H1 (cell line): ENCODE measurements around the gene OS9. TPM values are rescaled to one million over a fixed set of nuclear protein-coding genes. Genes with fewer than 3 reads are reported as not detected.

Source experiments
- BCL11A ChIP-seq, 2 experiments: IDR thresholded peaks; one replicate each; pipeline ENCODE4 v1.6.1; 2011; ENCODE audit warnings: low read depth in 2 of 2, low read length in 2 of 2, mild to moderate bottlenecking in 2 of 2
- BRCA1 ChIP-seq: IDR thresholded peaks from 2 replicates; pipeline ENCODE4 v1.6.1; 2012; ENCODE audit warnings: low read depth, low read length, improper control_type of control experiment
- CBX8 ChIP-seq: fragments of 300-800, 300-1000 bp; sonication (generic); IDR thresholded peaks from 2 replicates; pipeline ENCODE4 v1.7.1; 2016; ENCODE audit warnings: low read depth, low read length, borderline replicate concordance
- GTF2F1 ChIP-seq: IDR thresholded peaks from 2 replicates; pipeline ENCODE4 v1.6.1; 2012; ENCODE audit warnings: low read depth, low read length, improper control_type of control experiment, borderline replicate concordance
- MAFK ChIP-seq: IDR thresholded peaks from 2 replicates; pipeline ENCODE4 v1.6.1; 2012; ENCODE audit warnings: low read depth, mild to moderate bottlenecking, improper control_type of control experiment, low read length
- PHF8 ChIP-seq: fragments of 200-600 bp; sonication (generic); conservative IDR thresholded peaks from 2 replicates; pipeline ENCODE4 v1.7.1; 2012; ENCODE audit warnings: low read depth, mild to moderate bottlenecking, inconsistent platforms, low read length, moderate library complexity
- POU5F1 ChIP-seq: IDR thresholded peaks from 2 replicates; pipeline ENCODE4 v1.6.1; 2011; ENCODE audit warnings: low read depth, mild to moderate bottlenecking, low read length, moderate library complexity
- RAD21 ChIP-seq, 2 experiments: IDR thresholded peaks in 1 of 2; conservative IDR thresholded peaks in 1 of 2; 2 replicates each; pipeline ENCODE4 v1.6.1; 2011; ENCODE audit warnings: low read depth in 2 of 2, low read length in 2 of 2, improper control_type of control experiment in 1 of 2, inconsistent platforms in 1 of 2, mild to moderate bottlenecking in 1 of 2, moderate library complexity in 1 of 2
- RBBP5 ChIP-seq: IDR thresholded peaks from 2 replicates; pipeline ENCODE4 v1.7.1; 2012; ENCODE audit warnings: low read depth, mild to moderate bottlenecking, inconsistent platforms, low read length, moderate library complexity, borderline replicate concordance
- SIRT6 ChIP-seq: IDR thresholded peaks from one replicate; pipeline ENCODE4 v1.7.1; 2012; ENCODE audit warnings: low read length, inconsistent platforms
- ZNF274 ChIP-seq: IDR thresholded peaks from 2 replicates; pipeline ENCODE4 v1.7.0; 2012; ENCODE audit warnings: low read length, borderline replicate concordance; ENCODE audit errors: extremely low read depth
- polyA plus RNA-seq, 7 experiments: library from polyadenylated mRNA; depleted of rRNA in 3 of 7; stranded (reverse) in 5 of 7; unstranded in 2 of 7; fragments of >200 nt in 5 of 7; fragments of 200-250 nt in 2 of 7; gene quantifications; 1 replicate in 5 of 7; 2 replicates in 1 of 7; 4 replicates in 1 of 7; pipeline versions ENCODE4 v1.2.1 to v1.2.3, GENCODE V29; 2011 to 2013; ENCODE audit warnings: missing spikeins in 2 of 7, mixed read lengths in 2 of 7
- total RNA-seq: library from RNA; stranded (reverse); fragmentation: NEBNext Ultra II Directional; extraction: Animal tissue kit (Norgen Biotek cat#: 25700); gene quantifications from 2 replicates; pipeline ENCODE4 v1.2.1, GENCODE V29; 2021

Gene OS9
- total and polyA plus RNA-seq, 2 of the 8 experiments (the other 6 are each of a cell fraction or from before 2014, with no cell fraction given), result 71.0 to 108 TPM

GRCh38 chr12:57767305-57767698 is 73.4 kb downstream of the OS9 start (continued):
- TF ChIP-seq RBBP5 (no peak), POU5F1 (no peak), MAFK (no peak), BCL11A (IDR thresholded peaks at IDR 0.05; ENCODE audit: low read depth in 2 of 2, low read length in 2 of 2) (no peak), ZNF274 (no peak), CBX8 (no peak), PHF8 (no peak), SIRT6 (no peak), GTF2F1 (no peak), BRCA1 (no peak), RAD21 (IDR thresholded peaks at IDR 0.05 in 1 of 2, conservative IDR thresholded peaks at IDR 0.05 in 1 of 2; ENCODE audit: low read depth in 2 of 2, low read length in 2 of 2) (no peak)
